GM18507 (cell line): Measurements from ENCODE around the gene MARVELD1.

Source experiments
- DNase-seq: peaks from one replicate; pipeline ENCODE4 v3.0.0; 2011; ENCODE audit warnings: low read depth; ENCODE audit not compliant: insufficient read length; ENCODE audit errors: extremely low spot score
- FAIRE-seq: peaks from 2 replicates; lab custom pipeline; 2011; peaks lifted over from hg19 to GRCh38; lab: Jason Lieb, UNC

MARVELD1 gene

GRCh38 chr10:97717627-97718026 is 4.1 kb downstream of the MARVELD1 start:
- DNase-seq (no peak), FAIRE-seq (no peak)

GRCh38 chr10:97718178-97718577 is 4.6 kb downstream of the MARVELD1 start:
- no peak for DNase-seq
- no peak for FAIRE-seq

- no peak for FAIRE-seq
Observed at GRCh38 chr10:97718659-97719142, 5.2 kb downstream of the MARVELD1 start.

GRCh38 chr10:97719602-97720001 is 6.1 kb downstream of the MARVELD1 start:
- no peak for DNase-seq
- no peak for FAIRE-seq

More at GRCh38 chr10:97718659-97719142, 5.2 kb downstream of the MARVELD1 start:
- no peak for DNase-seq

DNA sequence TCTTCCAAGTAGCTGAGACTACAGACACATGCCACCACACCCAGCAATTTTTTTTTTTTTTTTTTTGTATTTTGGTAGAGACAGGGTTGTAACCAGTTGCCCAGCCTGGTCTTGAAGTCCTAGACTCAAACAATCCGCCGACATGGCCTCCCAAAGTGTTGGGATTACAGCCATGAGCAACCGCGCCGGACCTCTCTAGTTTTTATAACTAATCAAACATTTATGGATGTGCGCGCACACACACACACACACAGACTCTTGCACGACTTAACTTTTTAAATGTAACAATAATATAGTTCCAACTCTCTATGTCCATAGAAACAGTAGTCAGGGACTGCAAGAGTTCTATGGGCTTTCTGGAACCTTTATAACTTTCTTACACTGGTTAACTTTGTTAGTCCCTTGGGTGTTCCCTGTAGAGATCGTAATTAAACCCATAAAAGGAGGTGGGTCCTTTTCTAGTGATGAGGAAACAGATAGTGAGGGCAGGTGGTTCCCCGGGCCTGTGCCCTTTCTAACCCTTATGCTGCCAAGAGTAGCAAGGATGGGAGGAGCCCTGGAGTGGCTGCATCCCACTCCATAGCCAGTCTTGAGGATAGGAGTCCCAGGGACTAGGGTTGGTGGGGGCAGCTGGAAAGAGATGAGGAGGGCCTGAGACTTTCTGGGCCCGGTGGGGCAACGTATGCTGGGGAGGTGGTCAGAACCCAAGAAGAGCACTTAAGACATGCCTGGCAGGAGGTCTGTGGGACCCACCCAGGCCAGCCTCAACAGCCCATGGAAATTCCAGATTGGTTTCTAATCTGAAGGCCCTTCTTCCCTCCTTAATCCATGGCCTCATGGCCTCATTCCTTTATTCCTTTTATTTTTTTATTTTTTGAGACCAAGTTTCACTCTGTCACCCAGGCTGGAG is 8.6 kb downstream of the MARVELD1 start:
- FAIRE-seq (no peak), DNase-seq (no peak)

- FAIRE-seq (no peak), DNase-seq (no peak)
Observed at GRCh38 chr10:97723001-97723400, 9.5 kb downstream of the MARVELD1 start.

DNA sequence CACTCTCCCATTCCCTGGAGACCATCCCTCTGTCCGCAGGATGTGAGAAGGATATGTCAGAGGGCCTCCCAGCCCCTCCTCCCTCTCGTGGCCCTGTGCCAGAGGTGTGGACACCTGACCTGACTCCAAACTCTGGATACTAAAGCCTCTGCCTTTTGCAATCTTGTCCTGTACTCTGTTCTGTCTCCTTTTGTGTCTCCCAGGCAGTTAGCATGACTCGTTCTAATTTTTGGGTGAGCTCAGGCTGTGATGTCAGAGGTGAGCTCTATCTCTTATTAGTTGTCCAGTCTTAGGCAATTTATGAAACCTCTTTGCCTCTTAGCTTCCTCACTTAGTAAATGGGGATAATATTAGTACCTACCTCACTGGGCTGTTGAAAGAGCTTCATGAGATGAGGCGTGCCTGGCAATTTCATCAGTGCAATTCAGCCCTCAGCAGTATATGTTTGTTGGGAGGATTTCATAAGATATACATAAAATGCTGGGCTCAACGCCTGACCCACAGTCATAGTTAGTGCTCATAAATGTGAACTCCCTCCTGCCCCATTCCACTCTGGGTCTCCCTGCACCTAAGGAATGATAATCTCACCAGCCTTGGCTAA is 10.9 kb downstream of the MARVELD1 start:
- FAIRE-seq (no peak), DNase-seq (no peak)

DNA sequence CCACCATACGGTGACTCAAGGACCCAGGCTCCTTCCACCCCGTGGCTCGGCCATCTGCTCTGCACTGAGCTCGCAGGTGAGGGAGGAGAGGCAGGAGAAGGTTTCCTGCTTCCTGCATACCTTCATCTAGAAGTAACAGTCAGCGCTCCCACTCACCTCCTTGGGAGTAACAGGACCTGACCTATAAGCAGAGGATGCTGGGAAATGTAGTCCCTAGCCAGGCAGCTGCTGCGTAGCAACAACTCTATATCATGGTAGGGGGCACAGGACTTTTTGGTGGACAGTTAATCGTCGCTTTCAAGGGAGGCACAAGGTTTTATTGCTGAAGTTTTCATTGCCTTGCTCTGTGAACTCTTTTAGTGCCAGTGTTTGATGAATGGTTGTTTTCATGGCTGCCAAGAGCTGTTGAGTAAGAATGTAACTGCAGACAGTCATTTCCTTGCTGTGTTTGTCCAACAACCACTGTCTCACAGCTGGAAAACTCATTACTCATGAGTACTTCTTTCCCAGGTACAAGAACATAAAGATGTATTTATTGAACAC is 13.2 kb downstream of the MARVELD1 start:
- FAIRE-seq (no peak), DNase-seq (no peak)

DNA sequence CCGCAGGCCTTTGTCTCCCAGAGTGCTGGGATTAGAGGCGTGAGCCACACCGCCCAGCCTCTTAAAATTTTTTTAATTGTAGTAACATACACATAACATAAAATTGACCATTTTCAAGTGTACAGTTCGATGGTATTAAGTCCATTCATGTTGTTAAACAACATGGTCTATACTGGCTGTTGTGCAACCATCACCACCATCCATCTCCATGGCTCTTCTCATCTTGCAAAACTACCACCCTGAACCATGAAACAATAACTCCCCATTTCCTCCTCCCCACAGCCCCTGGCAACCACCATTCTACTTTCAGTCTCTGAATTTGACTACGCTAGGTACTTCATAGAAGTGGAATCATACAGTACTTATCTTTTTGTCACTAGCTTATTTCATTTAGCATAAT is 15.5 kb downstream of the MARVELD1 start:
- FAIRE-seq (no peak), DNase-seq (no peak)

GRCh38 chr10:97731346-97732051 is 18.0 kb downstream of the MARVELD1 start:
- no peak for DNase-seq

GRCh38 chr10:97732052-97732359 is 18.5 kb downstream of the MARVELD1 start:
- no peak for FAIRE-seq

More at GRCh38 chr10:97731346-97732051, 18.0 kb downstream of the MARVELD1 start:
- FAIRE-seq, result peak; percentile 83

GRCh38 chr10:97733256-97733655 is 19.7 kb downstream of the MARVELD1 start:
- no peak for FAIRE-seq

More at GRCh38 chr10:97732052-97732359, 18.5 kb downstream of the MARVELD1 start:
- DNase-seq, result no peak

DNA sequence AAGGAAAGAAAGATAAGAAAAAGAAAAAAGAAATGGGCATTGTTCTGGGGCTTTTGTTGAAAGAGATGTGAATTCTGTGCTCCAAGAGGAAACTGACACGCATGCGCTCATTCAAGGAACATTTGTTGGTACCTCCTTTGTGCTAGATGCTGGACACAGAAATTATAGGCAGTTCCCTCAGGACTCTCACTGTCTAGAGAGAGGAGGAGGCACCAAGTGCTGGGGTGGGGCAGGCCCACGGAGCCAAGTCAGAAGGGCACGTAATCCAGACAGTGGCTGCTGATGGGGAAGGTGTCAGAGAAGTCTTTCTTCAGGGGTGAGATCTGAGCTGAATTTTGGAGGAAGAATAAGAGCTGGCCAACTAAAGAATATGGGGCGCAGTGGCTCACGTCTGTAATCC is 20.5 kb downstream of the MARVELD1 start:
- no peak for FAIRE-seq
- no peak for DNase-seq

More at GRCh38 chr10:97733256-97733655, 19.7 kb downstream of the MARVELD1 start:
- DNase-seq, result no peak

DNA sequence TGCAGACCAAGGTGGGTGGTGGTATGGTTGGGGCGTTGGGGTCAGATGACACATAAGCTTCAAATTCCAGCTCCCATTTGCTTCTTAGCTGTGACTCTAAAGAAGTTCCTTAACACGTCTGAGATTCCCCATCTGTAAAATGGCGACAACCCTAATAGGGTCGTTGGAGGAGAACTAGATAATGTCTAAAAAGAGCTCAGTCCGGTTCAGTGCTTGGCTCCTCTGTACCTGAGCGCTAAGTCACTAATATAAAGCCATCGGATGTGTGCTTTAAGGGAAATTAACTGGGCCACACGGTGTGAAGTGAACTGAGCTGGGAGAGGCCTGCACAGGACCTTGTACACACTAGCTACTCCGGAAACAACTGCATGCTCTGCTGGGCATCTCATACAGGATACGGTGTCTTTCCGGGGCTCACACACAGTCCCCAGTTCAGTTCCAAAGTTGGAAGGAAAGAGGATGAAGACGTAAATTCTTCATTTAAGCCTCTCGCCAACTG is 22.9 kb downstream of the MARVELD1 start:
- DNase-seq (no peak), FAIRE-seq (no peak)

DNA sequence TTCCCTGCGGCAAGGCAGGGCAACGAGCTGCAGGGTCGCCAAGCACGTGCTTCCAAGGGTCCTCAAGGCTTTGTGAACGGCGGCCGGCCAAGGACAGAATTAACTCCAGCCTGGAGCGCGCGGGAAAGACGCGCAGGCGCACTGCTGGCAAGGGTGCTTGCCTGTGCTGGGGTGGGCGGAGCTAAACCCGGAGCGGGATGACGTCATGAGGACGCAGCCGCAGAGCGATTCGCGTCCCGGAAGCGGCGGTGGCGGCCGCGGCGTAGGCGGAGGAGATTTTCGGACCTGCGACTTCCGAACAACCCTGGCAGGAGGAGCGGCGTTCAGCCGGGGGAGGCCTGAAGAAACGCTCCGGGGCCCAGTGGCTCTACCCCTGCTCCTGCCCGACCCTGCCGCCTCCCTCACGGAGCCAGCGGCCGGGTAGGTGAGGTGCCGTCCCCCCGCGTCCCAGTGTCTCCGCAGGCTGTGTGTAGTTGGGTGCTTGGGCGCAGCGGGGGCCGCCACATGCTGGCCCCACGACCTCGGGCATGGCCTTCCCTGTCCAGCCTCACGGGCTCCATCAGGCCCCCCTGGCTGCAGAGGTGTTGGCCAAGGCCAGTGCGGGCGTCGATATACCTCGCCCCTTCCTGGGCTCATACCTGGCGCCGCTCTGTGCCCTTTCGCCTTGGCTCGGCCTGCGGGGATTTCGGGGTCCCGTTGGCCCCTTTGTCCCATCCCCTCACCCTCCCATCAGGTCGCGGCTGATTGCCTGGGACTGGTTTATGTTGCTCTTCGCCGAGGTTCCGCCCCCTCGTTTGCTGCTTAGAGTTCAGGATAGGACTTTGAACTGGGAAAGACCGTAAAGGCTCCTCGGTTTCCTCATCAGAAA is 23.6 kb downstream of the MARVELD1 start, which contains the start of gene ZFYVE27:
Gene ZFYVE27, plus strand, starts transcription at position 227 of the 868 bp plus-strand sequence. CDS start 1,350 bp downstream, outside the sequence.
- FAIRE-seq, result peak; percentile 96
- DNase-seq, result peak; percentile 97

- no peak for DNase-seq
- FAIRE-seq, result no peak
Observed at GRCh38 chr10:97737770-97738265, 24.3 kb downstream of the MARVELD1 start.

DNA sequence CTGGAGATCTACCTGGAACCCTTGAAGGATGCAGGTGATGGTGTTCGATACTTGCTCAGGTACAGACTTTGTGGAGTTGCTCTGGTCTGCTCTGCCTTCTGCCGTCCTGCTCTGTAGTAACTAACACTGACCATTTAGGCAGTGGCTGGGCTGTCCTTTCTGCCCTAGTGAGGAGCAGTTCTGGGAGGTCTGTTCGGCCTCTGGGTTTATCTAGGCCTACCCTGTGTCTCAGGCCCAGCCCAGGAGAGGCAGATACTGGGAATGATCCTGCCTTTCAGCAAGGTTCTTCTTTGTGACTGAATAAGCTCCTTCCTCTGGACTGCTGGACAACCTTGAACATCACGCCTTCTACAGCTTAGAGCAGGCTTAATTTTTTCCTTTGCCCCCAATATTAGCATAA is 25.1 kb downstream of the MARVELD1 start:
- no peak for FAIRE-seq
- DNase-seq, result no peak

GRCh38 chr10:97740613-97741012 is 27.1 kb downstream of the MARVELD1 start:
- DNase-seq (no peak), FAIRE-seq (no peak)
